GM21786 (cell line): ENCODE data around the gene ZNF846.
"Not testable (repeated sequence)": the region's sequence is repeated elsewhere in the genome, so short reads cannot be mapped to it uniquely, and the experiment has no call there.

ENCODE experiments used
- ATAC-seq: cut with Tn5 transposase; IDR thresholded peaks from one replicate; pipeline ENCODE4 v1.9.1; 2021; ENCODE audit not compliant: unreplicated experiment

The ZNF846 gene

DNA sequence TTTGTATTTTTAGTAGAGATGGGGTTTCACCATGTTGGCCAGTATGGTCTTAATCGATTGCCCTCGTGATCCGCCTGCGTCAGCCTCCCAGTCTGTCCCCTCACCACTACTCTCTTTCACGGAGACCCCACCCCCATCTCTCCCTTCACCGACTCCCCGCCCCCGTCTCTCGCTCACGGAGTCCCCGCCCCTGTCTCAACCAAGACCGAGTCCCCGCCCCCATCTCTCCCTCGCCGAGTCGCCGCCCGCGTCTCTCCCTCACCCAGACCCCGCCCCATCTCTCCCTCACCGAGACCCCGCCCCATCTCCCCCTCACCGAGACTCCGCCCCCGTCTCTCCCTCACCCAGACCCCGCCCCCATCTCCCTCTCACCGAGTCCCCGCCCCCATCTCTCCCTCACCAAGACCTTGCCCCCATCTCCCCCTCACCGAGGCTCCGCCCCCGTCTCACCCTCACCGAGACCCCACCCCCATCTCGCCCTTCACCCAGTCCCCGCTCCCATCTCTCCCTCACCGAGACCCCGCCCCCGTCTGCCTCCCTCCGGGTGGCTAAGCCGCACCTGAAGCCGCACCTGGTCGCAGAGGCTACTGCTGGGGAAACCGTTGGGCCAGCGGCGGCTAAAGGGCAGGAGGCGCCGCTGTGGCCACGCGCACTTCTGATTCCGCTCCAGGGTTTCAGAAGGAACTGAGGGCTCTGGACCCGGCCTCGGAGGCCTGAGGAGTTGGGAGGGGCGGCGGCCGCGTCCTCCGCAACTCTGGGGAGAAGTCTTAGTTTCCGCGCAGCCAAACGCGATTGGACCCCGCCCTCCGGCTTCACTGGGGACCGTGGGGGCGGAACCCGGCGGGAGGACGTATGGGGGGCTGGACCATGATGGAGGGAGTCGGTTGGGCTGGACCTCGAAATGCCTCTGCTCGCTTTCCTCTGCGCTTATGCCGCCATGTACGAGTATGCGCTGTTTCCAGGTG, 17.1 kb upstream of the ZNF846 start:
- peak; percentile 72 for ATAC-seq

DNA sequence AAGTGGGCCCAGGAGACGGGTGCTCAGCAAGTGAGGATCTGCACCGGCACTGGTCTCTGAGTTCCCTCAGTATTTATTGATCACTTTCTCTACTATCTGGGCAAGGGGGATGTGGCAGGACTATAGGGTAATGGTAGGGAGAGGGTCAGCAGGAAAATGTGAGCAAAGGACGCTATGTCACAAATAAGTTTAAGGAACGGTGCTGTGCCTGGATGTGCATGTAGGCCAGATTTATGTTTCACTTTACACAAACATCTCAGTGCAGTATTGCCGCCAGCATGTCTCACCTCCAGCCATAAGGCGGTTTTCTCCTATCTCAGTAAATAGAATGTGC, 15.6 kb upstream of the ZNF846 start:
- not testable (repeated sequence) for ATAC-seq

DNA sequence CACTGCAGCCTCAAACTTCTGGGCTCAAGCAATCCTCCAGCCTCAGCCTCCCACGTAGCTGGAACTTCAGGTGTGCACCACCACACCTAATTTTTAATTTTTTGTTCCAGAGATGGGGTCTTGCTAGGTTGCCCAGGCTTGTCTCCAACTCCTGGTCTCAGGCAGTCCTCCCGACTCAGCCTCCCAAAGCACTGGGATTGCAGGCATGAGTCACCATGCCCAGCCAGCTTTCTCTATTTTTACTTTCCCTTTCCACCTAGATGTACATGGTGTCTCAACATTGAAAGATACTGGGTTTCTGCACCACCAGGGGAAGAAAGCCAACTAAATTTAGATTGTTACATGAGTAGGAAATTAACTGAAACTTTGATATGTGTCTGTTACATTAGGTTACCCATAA, 13.8 kb upstream of the ZNF846 start:
- no peak for ATAC-seq

DNA sequence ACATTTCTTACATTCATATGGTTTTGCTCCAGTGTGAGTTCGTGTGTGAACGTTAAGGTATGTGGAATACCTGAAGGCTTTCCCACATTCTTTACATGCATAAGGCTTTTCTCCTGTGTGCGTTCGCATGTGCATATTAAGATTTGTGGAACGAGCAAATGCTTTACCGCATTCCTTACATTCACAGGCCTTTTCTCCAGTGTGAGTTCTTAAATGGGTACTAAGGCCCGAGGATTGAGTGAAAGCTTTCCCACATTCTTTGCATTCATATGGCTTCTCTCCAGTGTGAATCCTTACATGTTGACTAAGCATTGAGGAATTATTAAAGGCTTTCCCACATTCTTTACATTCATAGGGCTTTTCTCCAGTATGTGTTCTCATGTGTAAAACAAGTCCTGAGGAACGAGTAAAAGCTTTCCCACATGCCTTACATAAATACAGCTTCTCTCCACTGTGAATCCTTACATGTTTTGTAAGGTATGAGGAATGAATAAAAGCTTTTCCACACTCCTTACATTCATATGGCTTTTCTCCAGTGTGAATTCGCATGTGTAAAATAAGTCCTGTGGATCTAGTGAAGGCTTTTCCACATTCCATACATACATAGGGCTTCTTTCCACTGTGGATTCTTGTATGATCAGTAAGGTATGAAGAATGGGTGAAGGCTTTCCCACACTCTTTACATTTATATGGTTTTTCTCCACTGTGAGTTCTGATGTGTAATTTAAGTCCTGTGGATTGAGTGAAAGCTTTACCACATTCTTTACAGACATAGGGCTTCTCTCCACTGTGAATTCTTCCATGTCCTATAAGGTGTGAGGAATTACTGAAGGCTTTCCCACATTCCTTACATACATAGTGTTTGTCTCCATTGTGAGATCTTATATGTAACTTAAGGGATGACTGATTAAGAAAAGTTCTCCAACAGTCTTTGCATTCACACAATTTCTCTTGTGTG, 10.7 kb downstream of the ZNF846 start:
- no peak for ATAC-seq

DNA sequence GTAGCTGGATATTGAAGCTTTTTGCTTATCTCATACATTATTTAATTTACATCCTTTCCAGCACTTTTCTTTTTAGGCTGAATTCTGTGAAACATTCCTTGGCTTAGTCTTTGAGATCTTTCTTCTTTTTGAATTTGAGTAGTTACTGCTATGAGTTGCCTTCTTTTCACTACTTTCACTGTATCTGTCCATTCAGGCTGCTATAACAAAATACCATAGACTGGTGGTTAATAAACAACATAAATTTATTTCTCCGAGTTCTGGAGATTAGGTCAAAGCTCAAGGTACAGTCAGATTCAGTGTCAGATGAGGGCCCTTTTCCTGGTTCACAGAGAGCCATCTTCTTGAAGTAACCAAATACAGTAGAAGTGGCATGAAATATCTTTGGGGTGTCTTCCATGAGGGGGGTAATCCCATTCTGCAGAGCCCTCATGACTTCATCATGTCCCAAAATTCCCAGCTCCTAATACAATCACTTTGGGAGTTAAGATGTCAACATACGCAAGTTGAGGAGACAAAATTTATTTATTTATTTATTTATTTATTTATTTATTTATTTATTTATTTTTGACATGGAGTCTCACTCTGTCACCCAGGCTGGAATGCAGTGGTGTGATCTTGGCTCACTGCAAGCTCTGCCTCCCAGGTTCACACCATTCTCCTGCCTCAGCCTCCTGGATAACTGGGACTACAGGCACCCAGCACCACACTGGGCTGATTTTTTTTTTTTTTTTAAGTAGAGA, 15.7 kb downstream of the ZNF846 start:
- ATAC-seq: no peak

DNA sequence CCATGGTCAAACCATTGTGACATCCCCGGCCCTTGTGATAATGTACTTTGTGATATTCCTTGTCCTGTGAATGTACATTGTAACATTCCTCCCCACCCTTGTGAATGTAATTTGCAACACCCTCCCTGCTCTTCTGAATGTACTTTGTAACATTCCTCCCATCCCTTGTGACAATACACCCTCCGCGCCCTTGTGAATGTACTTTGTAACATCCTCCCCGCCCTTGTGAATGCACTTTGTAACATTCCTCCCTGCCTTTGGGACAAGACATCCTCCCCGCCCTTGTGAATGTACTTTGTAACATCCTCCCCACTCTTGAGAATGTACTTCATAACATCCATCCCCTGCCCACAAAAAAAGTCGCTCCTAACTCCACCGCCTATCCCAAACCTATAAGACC, 17.1 kb downstream of the ZNF846 start:
- ATAC-seq: no peak

DNA sequence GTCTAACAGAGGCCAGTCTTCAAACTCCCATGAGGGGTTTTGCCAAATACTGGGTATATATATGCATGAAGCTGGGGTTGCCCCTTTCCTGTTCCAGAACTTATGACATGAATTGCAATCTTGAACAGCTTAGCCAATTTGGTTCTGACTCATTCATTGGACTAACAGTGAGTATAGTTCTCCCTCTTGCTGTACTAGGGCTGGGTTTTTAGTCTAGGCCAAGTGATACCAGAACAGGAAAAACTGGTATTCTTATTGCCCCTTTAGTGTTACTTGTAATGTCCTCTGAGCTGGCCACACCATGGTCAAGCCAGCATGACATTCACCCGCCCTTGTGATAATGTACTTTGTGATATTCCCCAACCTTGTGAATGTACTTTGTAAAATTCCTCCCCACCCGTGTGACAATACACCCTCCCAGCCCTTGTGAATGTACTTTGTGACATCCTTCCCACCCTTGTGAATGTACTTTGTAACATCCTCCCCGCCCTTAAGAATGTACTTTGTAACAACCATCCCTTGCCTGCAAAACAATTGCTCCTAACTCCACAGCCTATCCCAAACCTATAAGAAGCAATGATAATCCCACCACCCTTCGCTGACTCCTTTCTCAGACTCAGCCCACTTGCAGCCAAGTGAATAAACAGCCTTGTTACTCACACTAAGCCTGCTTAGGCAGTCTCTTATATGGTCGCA, 26.9 kb downstream of the ZNF846 start:
- ATAC-seq: no peak

DNA sequence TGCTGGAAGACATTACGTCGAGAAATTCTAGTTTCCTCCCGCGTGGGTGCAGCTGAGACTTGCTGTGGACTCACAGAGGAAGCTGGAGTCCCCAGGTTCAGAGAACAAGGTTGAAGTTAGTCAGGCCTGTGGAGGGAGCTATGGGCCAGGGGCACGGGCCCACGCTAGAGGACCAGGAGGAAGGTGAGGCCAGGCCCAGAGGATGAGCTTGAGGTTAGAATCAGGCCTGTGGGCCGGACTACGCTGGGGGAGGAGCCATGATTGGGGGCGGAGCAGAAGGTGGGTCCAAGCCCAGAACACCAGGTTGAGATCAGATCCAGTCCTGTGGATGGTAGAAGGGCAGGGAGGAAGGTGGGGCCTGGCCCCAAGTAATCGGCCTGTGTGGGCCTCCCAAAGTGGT, 32.6 kb downstream of the ZNF846 start:
- ATAC-seq: no peak

DNA sequence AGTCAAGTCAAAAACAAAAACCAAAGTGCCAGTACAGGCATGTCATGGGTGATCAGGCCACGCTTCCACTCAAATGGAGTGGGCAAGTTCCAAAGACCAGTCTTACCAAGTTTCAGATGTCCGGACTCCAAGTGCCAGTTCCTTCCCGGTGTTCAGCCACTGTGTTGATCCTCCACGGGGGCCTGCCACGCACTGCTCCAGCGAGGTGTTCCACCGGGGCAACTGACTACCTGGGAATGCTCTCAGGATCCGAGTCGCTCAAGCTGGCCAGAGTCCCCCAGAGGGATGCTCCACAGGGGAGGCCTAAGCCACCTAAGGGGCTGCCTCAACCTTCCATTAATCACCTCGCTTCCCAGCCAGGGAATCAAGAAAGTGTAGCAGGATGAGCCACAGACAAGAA, 38.5 kb downstream of the ZNF846 start:
- ATAC-seq: not testable (repeated sequence)

DNA sequence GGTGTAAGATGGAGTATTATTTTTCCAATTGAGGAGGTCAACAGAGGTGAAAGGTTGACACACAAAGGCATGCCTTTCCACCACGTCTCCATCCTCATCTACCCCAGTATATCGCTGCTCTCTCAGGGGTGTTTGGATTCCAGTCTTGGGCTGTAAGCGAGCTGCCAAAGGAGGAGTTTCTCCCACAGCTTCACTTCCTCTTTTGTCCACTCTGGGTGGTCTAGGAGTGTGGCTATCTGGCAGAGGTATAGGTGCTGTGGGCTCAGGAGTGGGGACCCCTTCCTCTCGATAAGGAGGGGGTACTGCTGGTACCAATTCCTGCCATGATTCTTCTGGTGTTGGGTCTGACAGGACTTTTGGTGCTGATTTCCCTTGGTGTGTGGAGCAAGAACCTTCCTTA, 39.4 kb downstream of the ZNF846 start:
- ATAC-seq: no peak

DNA sequence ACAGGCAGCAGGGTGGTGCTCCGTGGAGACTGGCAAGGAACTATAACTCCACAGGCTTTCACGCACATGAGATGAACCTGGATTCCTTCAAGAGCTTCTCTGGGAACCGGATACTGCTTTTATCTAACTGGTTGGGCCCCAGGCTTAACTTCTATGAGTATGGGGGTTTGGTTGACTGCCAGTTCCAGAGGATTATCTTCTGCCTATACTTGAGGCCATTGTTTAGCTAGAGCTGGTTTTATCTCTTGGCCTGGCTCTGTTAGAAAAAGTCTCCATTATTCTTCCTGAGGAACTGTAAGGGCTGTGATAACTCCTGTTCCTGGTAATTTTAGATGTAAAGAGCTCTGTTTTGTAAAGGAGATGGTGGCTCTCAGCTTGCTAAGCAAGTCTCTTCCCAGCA, 40.9 kb downstream of the ZNF846 start:
- ATAC-seq: no peak

DNA sequence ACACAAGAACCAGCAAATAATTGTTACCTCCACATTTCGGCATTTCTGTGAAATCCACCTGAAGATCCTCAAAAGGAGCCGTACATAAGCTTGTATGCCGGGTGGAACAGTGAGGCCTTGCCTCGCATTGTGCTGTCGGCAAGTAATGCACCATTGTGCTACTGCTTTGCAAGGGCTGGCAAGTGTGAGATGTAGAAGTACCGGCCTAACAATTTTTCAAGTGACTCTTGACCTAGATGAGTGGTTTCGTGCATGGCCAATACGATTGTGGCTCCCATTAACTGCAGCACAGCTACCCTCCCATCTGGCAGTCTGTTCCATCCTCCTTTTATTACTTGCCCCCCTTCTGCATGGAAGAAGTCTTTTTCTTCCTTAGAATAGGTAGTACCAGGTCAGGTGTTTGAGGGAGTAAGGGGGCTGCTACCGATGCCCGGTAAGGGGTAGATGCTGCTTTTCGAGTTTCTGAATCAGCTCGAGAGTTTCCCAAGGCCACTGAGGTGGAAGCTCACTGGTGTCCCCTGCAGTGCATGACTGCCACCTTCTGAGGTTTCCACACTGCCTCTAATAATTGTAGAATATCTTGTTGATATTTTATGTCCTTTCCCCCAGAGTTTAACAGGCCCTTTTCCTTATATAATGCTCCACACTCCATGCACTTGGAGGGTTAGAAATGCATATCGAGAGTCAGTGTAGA, 42.9 kb downstream of the ZNF846 start:
- not testable (repeated sequence) for ATAC-seq

DNA sequence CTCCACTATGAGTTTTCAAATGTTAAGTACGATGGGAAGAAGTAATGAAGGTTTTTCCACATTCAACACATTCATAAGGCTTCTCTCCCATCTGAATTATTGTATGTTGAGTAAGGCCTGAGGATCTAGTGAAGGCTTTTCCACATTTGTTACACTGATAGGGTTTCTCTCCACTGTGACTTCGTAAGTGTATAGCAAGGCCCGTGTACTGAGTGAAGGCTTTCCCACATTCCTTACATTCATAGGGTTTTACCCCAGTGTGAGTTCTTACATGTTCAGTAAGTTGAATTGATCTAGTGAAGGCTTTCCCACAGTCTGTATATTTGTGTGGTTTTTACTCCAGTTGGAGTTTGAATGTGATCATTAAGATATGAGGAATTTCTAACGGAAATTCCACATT, 44.4 kb downstream of the ZNF846 start:
- ATAC-seq: no peak

DNA sequence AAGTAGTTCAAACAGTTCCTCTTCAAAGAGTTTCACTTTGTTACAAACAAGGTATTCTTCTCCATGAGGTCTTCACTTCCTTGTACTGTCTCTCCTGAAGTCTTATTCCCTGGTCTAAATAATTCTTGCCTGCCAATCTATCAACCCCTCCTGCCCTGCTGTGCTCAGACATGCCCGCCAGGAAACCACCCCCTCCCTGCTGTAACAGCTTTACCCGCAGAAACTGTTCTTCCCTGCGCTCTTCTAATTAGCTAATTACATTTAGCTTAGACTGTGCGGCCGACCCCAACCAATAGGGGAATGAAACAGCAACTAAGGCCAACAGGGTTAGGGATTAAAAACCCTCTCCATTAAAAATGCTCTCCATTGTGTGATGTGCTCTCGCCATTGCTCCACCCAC, 46.7 kb downstream of the ZNF846 start:
- no peak for ATAC-seq

DNA sequence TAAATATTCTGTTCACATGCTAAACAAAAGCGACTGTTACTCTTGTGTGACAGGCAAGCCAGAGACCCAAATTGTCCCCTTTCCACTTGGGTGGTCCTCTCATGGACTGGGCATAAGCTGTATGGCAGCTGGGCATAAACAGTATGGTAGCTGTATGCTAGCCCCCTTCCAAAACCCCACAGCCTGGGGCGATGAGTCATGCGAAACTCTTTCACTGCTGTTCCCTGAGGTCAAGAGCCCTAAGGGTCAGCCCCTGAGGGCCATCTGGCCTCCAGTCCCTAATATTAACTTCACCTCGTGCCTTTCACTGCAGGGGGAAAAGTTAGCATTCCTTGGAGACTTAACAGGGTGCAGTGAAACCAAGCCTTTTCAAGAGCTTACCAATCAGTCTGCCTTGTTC, 48.0 kb downstream of the ZNF846 start:
- no peak for ATAC-seq

DNA sequence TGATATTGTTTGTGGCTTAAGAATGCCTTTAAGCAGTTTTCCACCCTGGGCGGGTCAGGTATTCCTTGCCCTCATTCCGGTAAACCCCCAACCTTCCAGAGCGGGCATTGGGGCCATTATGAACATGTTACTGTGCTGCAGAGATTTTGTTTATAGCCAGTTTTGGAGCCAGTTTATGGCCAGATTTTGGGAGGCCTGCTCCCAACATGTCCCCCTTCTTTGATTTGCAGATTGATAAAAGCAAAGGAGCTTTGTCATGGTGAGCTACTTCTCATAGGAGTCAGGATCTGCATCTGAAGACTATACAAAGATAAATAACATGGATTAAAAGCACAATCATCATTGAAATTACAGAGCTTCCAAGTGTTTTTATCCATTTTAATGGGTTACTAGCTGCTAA, 56.7 kb downstream of the ZNF846 start:
- ATAC-seq: no peak

DNA sequence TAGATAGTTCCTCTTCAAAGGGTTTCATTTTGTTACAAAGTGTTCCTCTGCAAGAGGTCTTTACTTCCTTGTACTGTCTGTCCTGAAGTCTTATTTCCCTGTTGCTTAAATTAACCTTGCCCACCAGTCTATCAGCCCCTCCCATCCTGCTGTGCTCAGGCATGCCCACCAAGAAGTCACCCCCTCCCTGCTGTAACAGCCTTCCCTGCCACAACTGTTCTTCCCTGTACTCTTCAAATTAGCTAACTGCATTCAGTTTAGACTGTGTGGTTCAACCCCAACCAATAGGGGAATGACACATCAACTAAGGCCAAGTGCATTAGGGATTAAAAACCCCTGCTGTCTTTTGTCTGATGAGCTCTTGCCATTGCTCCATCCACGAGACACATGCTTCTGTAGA, 59.2 kb downstream of the ZNF846 start:
- no peak for ATAC-seq

DNA sequence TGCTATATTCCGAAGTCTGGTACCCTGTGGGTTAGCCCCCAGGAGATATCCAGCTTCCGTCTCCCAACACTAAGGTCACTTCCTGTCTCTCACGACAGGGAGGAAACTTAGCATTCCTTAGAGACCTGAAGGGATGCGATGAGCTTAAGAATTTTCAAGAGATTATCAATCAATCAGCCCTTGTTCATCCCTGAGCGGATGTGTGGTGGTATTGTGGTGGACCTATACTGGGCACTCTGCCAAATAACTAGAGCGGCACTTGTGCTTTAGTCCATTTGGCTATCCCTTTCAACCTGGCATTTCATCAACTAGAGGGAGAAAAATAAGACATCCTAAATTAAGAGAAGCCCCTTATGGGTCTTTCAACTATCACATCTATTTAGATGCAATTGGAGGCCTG, 62.7 kb downstream of the ZNF846 start:
- no peak for ATAC-seq

DNA sequence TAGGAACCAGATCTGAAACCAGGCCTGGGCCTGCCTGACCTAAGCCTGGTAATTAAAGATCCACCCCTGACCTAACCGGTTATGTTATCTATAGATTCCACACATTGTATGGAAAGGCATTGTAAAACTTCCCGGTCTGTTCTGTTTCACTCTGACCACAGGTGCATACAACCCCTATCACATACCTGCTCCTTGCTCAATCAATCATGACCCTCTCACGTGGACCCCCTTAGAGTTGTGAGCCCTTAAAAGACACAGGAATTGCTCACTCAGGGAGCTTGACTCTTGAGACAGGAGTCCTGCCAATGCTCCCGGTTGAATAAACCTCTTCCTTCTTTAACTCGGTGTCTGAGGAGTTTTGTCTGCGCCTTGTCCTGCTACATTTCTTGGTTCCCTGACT, 66.4 kb downstream of the ZNF846 start:
- no peak for ATAC-seq
